GM21381 (cell line): ENCODE data around the gene SETBP1.

Experiments
- ATAC-seq: cut with Tn5 transposase; IDR thresholded peaks from one replicate; pipeline ENCODE4 v1.9.1; 2021; ENCODE audit warnings: mild to moderate bottlenecking, moderate library complexity; ENCODE audit not compliant: unreplicated experiment

The SETBP1 gene

GRCh38 chr18:45100321-45101105 lies 419.8 kb downstream of the SETBP1 start:
- no peak for ATAC-seq

- no peak for ATAC-seq
Measured at GRCh38 chr18:45102126-45102525, 421.4 kb downstream of the SETBP1 start.

- ATAC-seq, result no peak
Measured at GRCh38 chr18:45102863-45103262, 422.2 kb downstream of the SETBP1 start.

GRCh38 chr18:45103319-45104048 lies 422.8 kb downstream of the SETBP1 start:
- ATAC-seq, result peak; percentile 43

GRCh38 chr18:45104049-45104395 lies 423.3 kb downstream of the SETBP1 start:
- peak; percentile 9 for ATAC-seq

- ATAC-seq, result peak; percentile 88
Measured at GRCh38 chr18:45106331-45106774, 425.7 kb downstream of the SETBP1 start.

GRCh38 chr18:45107425-45107824 lies 426.7 kb downstream of the SETBP1 start:
- ATAC-seq, result no peak

GRCh38 chr18:45108754-45109153 lies 428.1 kb downstream of the SETBP1 start:
- ATAC-seq, result no peak

- no peak for ATAC-seq
Measured at GRCh38 chr18:45109271-45109670, 428.6 kb downstream of the SETBP1 start.

GRCh38 chr18:45109706-45110105 lies 429.0 kb downstream of the SETBP1 start:
- ATAC-seq, result no peak

- ATAC-seq, result no peak
Measured at GRCh38 chr18:45110577-45111501, 430.2 kb downstream of the SETBP1 start.

GRCh38 chr18:45111502-45111848 lies 430.8 kb downstream of the SETBP1 start:
- no peak for ATAC-seq

- ATAC-seq, result no peak
Measured at GRCh38 chr18:45112682-45113081, 432.0 kb downstream of the SETBP1 start.

GRCh38 chr18:45116116-45116515 lies 435.4 kb downstream of the SETBP1 start:
- ATAC-seq, result no peak
